Stimulated activated naive CD8-positive, alpha-beta T cell treated with anti-CD3 and anti-CD28 coated beads, Interleukin-15, Interleukin-2, amounts not matched to agents 100 ng/mL and 50 ng/mL, for 24 hours (primary cell): Measurements from ENCODE around the gene MRPS22.

Experiments
- H3K27ac Mint-ChIP-seq: one replicate; pipeline ENCODE4 v1.8.0; 2021; ENCODE audit warnings: mild to moderate bottlenecking, mixed read lengths
- H3K27me3 Mint-ChIP-seq: one replicate; pipeline ENCODE4 v1.8.0; 2021; ENCODE audit warnings: mixed read lengths
- H3K36me3 Mint-ChIP-seq: one replicate; pipeline ENCODE4 v1.8.0; 2021; ENCODE audit warnings: low read depth, mixed read lengths
- H3K4me1 Mint-ChIP-seq: one replicate; pipeline ENCODE4 v1.8.0; 2021; ENCODE audit warnings: low read depth, mixed read lengths
- H3K4me3 Mint-ChIP-seq: one replicate; pipeline ENCODE4 v1.8.0; 2021; ENCODE audit warnings: mild to moderate bottlenecking, mixed read lengths
- H3K9me3 Mint-ChIP-seq: one replicate; pipeline ENCODE4 v1.8.0; 2021; ENCODE audit warnings: mixed read lengths

Gene MRPS22

GRCh38 chr3:139307601-139308555 is 35.9 kb upstream of the MRPS22 start:
- Mint-ChIP-seq H3K36me3 (no peaks in the 10 kb centered on the region), H3K4me1 (no peaks in the 10 kb centered on the region), H3K27me3 (no peaks in the 10 kb centered on the region), H3K4me3 (no peak overlapping the region), H3K9me3 (no peaks in the 10 kb centered on the region), H3K27ac (no peak overlapping the region)

GRCh38 chr3:139308560-139308959 is 35.3 kb upstream of the MRPS22 start:
- Mint-ChIP-seq H3K4me3 (no peak overlapping the region), H3K27me3 (no peaks in the 10 kb centered on the region), H3K4me1 (no peaks in the 10 kb centered on the region), H3K9me3 (no peaks in the 10 kb centered on the region), H3K36me3 (no peaks in the 10 kb centered on the region), H3K27ac (no peak overlapping the region)

DNA sequence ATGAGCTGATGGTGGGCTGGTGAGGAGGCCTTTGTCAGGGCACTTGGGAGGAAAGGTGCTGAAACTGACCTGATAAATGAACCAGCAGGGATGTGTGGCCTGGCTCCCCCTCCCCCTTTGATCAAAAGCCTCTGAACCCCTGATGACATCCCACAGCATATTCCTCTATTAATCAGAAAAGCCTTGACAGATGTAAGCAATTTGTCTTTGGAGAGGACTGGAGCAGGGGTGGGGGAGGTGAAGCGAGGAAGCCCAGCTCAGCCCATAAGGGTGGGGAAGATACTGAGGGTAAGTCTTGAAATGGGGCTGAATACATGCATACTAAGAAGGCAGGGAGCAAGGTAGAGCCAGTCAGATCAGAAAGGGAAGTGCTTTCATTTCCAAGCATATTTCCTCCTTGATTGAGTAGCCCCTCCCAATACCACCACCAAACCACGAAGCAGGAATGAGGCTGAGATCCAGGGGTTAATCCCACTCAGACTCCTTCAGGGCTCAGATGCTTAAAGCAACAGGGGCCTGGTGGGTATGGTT is 34.7 kb upstream of the MRPS22 start:
- Mint-ChIP-seq H3K27ac (no peak overlapping the region), H3K4me1 (no peaks in the 10 kb centered on the region)

DNA sequence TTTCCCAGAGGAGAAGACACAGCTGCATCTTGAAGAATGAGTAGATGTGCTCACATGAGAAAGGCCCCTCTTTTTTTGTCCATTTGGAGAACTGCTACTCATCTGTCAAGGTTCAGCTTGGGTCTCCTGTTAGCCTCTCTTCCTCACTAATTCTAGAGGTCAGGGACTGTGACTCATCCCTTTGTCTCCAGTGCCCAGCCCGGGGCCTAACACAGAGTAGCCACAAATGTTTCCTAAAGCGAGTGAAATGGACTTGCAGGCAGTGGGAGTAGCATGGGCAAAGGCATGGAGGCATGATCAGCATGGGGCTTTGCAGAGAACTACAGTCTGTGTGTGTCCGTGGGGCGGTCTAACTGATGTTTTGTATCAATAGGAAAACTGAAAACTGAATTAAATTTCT is 33.9 kb upstream of the MRPS22 start:
- no peaks in the 10 kb centered on the region for H3K36me3 Mint-ChIP-seq
- no peaks in the 10 kb centered on the region for H3K27me3 Mint-ChIP-seq
- H3K9me3 Mint-ChIP-seq: no peaks in the 10 kb centered on the region
- H3K4me1 Mint-ChIP-seq: no peaks in the 10 kb centered on the region
- H3K27ac Mint-ChIP-seq: no peak overlapping the region
- H3K4me3 Mint-ChIP-seq: no peak overlapping the region

More for the DNA sequence above, 34.7 kb upstream of the MRPS22 start:
- H3K27me3 Mint-ChIP-seq: no peaks in the 10 kb centered on the region
- no peaks in the 10 kb centered on the region for H3K9me3 Mint-ChIP-seq
- no peak overlapping the region for H3K4me3 Mint-ChIP-seq
- no peaks in the 10 kb centered on the region for H3K36me3 Mint-ChIP-seq

DNA sequence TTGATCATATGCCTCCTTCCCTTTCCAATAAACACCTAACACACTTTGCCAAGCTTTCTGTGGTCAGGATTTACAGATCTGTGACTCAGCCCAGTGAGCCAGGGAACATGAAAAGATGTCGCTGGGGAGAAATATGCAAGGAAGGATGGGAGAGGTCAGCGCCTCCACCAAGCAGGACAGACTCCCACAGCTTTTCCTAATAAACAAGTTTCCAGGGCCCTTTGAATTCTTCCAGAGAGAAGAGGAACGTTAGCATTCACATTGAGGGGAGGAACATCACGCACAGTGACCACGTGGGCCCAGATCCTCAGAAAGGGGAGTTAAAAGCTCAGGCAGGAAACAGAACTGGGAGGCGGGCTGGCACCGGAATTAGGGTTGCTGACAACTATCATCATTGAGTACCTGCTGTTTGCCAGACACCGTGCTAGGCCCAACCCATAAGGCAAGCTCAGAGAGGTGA is 33.3 kb upstream of the MRPS22 start:
- no peaks in the 10 kb centered on the region for H3K27me3 Mint-ChIP-seq
- no peak overlapping the region for H3K27ac Mint-ChIP-seq
- no peak overlapping the region for H3K4me3 Mint-ChIP-seq
- H3K9me3 Mint-ChIP-seq: no peaks in the 10 kb centered on the region
- no peaks in the 10 kb centered on the region for H3K4me1 Mint-ChIP-seq
- H3K36me3 Mint-ChIP-seq: no peaks in the 10 kb centered on the region

DNA sequence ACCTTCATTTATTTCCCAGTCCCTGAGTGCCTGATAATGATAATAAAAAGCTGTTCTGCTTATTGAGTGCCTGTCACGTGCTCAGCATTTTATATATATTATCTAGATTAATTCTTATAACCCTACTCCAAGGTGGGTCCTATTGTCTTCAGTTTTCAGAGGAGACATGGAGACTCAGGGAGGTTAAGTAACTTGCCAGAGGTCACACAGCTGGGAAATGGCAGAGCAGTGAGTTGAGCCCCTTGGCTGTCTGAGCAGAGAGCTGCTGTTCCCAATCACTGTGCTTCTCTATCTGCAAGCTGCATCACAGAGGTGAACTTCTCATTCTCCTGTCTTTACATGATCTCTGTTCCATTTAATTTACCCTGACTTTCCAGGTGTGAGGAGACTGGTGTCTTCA is 32.3 kb upstream of the MRPS22 start:
- H3K27me3 Mint-ChIP-seq: peaks cover 5% of the 10 kb centered on the region
- no peaks in the 10 kb centered on the region for H3K4me1 Mint-ChIP-seq
- no peaks in the 10 kb centered on the region for H3K9me3 Mint-ChIP-seq
- no peak overlapping the region for H3K27ac Mint-ChIP-seq
- no peak overlapping the region for H3K4me3 Mint-ChIP-seq
- no peaks in the 10 kb centered on the region for H3K36me3 Mint-ChIP-seq

DNA sequence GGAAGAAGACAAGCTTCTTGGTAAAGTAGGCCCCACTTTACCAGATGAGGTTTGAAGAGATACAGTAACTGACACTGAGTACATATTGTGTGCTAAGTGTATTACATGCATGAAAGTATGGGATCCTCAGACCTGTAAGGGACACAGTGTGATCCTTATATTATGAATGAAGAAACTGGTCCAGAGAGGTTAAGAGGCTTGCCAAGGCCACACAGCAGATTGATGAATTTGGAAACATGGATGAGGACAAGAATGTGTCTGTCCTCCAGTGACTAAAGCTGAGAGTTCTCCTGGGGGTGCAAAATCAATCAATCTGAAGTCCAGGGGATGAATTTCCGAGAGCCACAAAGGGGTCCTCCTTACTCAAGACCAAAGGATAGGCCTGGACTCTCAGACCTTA is 31.4 kb upstream of the MRPS22 start:
- peaks cover 5% of the 10 kb centered on the region for H3K27me3 Mint-ChIP-seq

DNA sequence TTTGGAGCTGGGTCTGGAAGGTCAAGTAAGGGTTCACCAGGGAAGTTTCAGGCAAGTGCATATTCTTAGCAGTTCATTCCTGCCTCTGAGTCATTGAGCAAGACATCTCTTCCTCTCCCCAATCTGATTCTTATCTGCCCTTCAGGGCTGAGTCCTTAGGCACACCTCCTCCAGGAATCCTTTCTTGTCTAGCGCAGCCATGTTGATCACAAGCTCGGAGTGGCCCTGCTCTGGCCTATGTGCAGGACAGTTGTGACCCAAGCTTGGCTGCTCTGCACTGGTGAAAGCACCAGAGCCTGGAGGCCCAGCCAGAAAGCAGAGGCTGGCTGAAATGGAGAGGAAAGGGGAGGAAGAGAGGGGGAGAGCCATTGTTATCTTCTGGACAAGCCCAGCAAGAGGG is 30.9 kb upstream of the MRPS22 start:
- Mint-ChIP-seq H3K4me1 (no peaks in the 10 kb centered on the region), H3K36me3 (no peaks in the 10 kb centered on the region), H3K27ac (no peak overlapping the region), H3K27me3 (peaks cover 5% of the 10 kb centered on the region), H3K4me3 (no peak overlapping the region), H3K9me3 (no peaks in the 10 kb centered on the region)

More for the DNA sequence above, 31.4 kb upstream of the MRPS22 start:
- Mint-ChIP-seq H3K27ac (no peak overlapping the region), H3K4me1 (no peaks in the 10 kb centered on the region), H3K4me3 (no peak overlapping the region), H3K9me3 (no peaks in the 10 kb centered on the region), H3K36me3 (no peaks in the 10 kb centered on the region)

GRCh38 chr3:139313921-139314320 is 29.9 kb upstream of the MRPS22 start:
- Mint-ChIP-seq H3K36me3 (no peaks in the 10 kb centered on the region), H3K4me3 (no peak overlapping the region), H3K27ac (no peak overlapping the region), H3K27me3 (peaks cover 11% of the 10 kb centered on the region), H3K4me1 (no peaks in the 10 kb centered on the region), H3K9me3 (no peaks in the 10 kb centered on the region)

DNA sequence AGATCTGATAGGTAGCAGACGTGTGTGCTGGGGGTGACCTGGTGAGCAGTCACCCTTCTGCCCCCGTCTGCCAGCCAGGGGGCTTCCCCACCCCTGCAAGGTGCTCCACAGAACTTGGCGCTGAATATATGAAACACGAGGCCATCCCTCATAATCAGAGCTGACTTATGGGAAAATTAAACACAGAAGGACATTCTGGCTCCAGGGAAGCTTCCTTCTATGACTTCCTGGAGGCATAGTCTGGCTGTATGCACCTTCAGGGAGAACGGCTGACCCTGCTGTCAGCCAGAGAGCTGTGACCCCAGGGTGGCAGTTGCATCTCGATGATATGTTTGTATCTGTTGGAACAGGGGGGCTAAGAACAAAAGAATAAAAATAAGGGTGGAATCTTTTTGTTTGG is 26.6 kb upstream of the MRPS22 start:
- no peak overlapping the region for H3K4me3 Mint-ChIP-seq
- H3K27me3 Mint-ChIP-seq: peaks cover 14% of the 10 kb centered on the region
- H3K36me3 Mint-ChIP-seq: no peaks in the 10 kb centered on the region
- no peaks in the 10 kb centered on the region for H3K4me1 Mint-ChIP-seq
- no peak overlapping the region for H3K27ac Mint-ChIP-seq
- no peaks in the 10 kb centered on the region for H3K9me3 Mint-ChIP-seq

DNA sequence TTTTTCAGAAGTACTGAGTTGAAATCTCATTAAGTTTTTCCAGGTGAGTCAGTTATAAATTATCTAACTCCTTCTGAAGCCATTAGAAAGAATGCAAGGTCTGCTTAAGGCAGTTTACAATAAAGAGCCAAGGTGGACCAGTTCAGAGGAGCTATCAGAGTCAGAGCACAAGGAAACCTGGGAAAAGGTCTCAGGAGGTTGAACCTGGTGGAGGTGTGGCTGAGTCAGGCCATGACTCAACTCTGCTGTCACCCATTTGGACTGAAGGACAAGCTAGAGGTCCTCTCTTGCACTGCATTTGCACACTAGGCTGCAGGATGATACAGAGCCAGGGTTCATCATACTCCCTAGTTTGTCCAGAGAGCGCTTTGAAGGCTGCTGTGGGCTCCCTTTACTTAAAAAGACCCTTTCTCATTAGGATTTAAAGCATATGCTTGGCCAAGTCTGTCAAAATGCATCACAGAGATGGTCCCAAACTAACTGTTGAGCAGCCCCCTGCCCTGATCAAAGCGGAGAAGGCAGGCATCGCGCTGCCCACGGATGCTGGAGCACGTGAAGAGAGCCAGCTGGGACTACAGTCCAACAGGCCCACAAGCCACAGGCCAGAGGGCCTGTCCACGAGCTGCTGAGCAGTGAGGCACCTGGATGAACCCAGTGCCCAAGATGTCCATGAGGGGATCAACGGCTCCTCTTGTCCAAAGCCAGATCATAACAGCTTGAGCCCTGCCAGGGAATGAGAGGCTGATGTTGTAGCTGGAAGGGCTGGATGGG is 26.0 kb upstream of the MRPS22 start:
- peaks cover 14% of the 10 kb centered on the region for H3K27me3 Mint-ChIP-seq
- H3K4me3 Mint-ChIP-seq: no peak overlapping the region
- H3K36me3 Mint-ChIP-seq: no peaks in the 10 kb centered on the region
- H3K27ac Mint-ChIP-seq: no peak overlapping the region
- no peaks in the 10 kb centered on the region for H3K9me3 Mint-ChIP-seq
- H3K4me1 Mint-ChIP-seq: no peaks in the 10 kb centered on the region

- no peaks in the 10 kb centered on the region for H3K9me3 Mint-ChIP-seq
Measured at GRCh38 chr3:139318431-139318816, 25.4 kb upstream of the MRPS22 start.

GRCh38 chr3:139318826-139319225 is 25.0 kb upstream of the MRPS22 start:
- no peak overlapping the region for H3K4me3 Mint-ChIP-seq
- H3K9me3 Mint-ChIP-seq: no peaks in the 10 kb centered on the region
- no peaks in the 10 kb centered on the region for H3K36me3 Mint-ChIP-seq
- H3K27ac Mint-ChIP-seq: no peak overlapping the region
- H3K4me1 Mint-ChIP-seq: no peaks in the 10 kb centered on the region
- peaks cover 14% of the 10 kb centered on the region for H3K27me3 Mint-ChIP-seq

More at GRCh38 chr3:139318431-139318816, 25.4 kb upstream of the MRPS22 start:
- Mint-ChIP-seq H3K27me3 (peaks cover 14% of the 10 kb centered on the region), H3K4me3 (no peak overlapping the region), H3K27ac (no peak overlapping the region), H3K4me1 (no peaks in the 10 kb centered on the region), H3K36me3 (no peaks in the 10 kb centered on the region)

GRCh38 chr3:139319428-139320402 is 24.1 kb upstream of the MRPS22 start:
- H3K36me3 Mint-ChIP-seq: no peaks in the 10 kb centered on the region
- H3K9me3 Mint-ChIP-seq: no peaks in the 10 kb centered on the region
- H3K27ac Mint-ChIP-seq: no peak overlapping the region
- H3K27me3 Mint-ChIP-seq: peaks cover 14% of the 10 kb centered on the region
- H3K4me3 Mint-ChIP-seq: no peak overlapping the region
- no peaks in the 10 kb centered on the region for H3K4me1 Mint-ChIP-seq
